ENCODE data around the gene WFIKKN1.

DNA sequence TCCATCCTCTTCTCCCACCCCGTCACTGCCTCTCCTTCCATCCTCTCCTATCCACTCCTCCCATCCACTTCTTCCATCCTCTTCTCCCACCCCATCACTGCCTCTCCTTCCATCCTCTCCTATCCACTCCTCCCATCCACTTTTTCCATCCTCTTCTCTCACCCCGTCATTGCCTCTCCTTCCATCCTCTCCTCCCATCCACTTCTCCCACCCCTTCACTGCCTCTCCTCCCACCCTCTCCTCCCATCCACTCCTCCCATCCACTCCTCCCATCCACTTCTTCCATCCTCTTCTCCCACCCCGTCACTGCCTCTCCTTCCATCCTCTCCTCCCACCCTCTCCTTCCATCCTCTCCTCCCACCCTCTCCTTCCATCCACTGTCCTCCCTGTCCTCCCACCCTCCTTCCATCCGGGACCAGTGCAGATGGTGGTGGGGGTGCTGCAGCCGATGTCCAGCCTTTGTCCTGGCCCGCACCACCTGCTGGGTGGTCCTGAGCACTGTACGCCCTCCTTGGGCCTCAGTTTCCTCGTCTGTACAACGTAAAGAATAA, 1.1 kb downstream of the WFIKKN1 start:
- TF ChIP-seq, protein P1, sequence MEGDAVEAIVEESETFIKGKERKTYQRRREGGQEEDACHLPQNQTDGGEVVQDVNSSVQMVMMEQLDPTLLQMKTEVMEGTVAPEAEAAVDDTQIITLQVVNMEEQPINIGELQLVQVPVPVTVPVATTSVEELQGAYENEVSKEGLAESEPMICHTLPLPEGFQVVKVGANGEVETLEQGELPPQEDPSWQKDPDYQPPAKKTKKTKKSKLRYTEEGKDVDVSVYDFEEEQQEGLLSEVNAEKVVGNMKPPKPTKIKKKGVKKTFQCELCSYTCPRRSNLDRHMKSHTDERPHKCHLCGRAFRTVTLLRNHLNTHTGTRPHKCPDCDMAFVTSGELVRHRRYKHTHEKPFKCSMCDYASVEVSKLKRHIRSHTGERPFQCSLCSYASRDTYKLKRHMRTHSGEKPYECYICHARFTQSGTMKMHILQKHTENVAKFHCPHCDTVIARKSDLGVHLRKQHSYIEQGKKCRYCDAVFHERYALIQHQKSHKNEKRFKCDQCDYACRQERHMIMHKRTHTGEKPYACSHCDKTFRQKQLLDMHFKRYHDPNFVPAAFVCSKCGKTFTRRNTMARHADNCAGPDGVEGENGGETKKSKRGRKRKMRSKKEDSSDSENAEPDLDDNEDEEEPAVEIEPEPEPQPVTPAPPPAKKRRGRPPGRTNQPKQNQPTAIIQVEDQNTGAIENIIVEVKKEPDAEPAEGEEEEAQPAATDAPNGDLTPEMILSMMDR (conservative IDR thresholded peaks at IDR 0.05; ENCODE audit: low read depth, low read length) = no peak
- TF ChIP-seq EZH2 (IDR thresholded peaks at IDR 0.05; ENCODE audit: low read length, unreplicated experiment) (no peak), EZH2phosphoT487 (IDR thresholded peaks at IDR 0.05; ENCODE audit: borderline replicate concordance, low read length) (no peak)
